Left lobe of liver (tissue), 2 donors: Measurements from ENCODE around the gene FKBP8. TPM values are rescaled to one million over a fixed set of nuclear protein-coding genes. Genes with fewer than 3 reads are reported as not detected.

Source experiments
- ATAC-seq: fragments of 200-7000 bp; cut with Tn5 transposase; one replicate; pipeline ENCODE4 v1.9.1; 2020; ENCODE audit warnings: mild to moderate bottlenecking, moderate library complexity
- DNase-seq: peaks from one replicate; pipeline ENCODE4 v3.0.0-alpha.2; 2020; ENCODE audit warnings: low spot score
- total RNA-seq: library from RNA; stranded (reverse); gene quantifications from one replicate; pipeline ENCODE4 v1.2.1, GENCODE V29; 2021
- donor health status: DM: no; HTN: no; CAD: no; lungs with moderate emphysema.
- donor health status: DM: no; HTN: yes; CAD: no.

The FKBP8 gene
- total RNA-seq, 1 donor from 2014 or later, result 116 TPM

DNA sequence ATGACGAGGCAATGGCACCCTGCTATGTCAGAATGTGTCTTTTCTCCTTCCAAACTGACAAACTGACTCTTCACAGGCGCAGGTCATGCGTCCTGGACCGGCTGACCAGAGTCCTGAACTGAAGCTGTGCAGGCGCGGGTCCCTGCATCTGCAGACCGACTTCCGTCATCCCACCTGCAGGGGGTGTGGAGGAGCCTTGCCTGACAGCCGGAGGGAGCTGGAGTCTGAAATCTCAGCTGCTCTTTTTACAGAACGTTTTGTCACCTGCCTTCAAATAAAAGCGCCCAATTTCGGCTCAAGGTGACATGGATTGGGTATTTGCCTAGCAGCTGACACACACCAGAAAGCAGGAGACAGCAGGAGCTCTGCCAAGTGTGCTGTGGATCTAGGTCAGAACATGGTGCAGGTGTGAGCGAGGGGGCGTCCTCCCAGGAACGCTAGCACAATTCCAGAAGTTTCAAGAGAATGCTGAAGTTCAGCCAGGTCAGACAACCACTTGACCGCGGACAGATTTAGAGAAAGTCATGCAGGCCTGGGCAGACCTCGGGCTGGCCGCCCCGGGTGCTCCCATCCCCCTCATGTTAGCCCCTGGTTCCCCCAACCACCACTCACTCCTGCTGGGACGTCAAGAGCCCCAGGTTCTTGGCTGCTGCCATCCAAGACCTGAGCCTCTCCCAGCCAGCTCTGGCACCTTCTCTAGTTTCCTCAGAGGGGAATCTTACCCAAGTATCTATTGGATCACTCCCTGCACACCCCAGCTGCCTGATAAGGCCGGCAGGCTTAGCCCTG lies 54.3 kb downstream of the FKBP8 start:
- peak; percentile 78 for ATAC-seq
- DNase-seq, result peak; percentile 88

DNA sequence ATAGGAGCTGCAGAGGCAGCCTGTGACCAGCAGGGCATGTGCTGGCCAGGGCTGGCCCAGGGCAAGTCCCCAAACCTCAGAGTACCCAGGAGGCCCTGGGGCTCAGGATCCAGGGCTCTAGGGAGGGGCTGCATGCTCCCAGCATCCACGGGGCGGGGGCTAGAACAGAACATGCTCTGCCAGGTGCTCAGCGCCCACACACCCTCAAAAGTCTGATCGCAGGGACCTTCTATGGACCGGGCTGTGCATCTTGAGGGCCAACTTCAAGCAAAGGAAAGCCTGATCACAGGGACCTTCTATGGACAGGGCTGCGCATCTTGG lies 55.0 kb downstream of the FKBP8 start:
- ATAC-seq, result peak; percentile 50
- no peak for DNase-seq

DNA sequence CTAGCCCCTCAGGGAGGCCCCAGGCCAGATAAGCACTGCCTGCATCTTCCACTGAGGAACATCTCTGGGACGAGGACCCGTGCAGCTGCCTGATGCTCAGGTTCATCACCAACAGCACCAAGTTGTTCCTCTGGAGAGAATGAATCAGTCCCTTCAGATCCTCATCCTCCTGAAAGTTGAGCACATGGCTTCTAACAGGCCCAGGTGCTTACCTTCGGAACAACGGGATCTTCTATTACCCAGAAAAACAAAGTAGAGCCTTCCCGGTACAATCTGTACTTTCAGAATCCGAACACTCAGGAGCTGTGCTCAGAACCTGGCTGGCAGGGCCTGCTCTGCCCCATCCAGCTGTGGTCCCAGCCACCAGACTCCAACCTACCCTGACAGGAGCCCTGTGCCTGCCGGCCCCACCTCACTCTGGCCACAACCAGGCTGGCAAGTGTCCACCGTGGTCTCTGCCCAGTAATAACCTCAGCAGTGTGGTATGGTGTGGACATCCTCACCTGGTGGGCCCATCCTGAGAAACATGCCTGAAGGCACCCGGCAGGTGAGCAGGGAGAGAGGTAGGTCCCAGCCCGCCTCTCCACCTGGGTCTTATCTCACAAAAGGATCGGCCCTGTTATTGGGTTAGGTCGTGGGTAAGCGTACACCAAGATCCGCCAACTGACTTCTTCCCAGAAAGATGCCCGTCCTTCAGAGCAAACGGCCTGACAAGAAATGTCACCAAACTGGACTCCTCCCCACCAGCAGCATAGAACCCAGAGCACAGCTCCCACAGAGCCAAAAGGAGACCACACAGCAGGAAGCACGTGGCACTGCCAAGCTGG lies 55.6 kb downstream of the FKBP8 start:
- ATAC-seq (no peak), DNase-seq (no peak)

DNA sequence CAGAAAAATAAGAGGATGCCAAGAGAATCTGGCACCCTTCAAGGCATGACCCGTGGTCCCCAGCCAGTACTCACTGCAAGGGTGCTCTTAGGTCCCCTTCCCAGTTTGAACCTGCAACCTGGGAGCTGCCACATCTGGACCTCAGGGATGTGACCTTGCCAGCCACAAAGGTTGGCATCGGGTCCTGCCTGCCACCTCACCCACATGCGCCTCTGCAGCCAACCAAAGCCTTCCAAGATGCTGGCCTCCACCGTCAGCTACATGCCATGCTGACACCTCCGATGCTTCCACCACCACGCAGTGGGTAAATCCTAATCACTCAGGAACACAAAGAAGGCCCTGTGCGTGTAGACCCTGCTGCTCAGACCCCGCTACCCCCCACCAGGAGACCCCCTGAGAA lies 56.6 kb downstream of the FKBP8 start:
- ATAC-seq, result no peak
- no peak for DNase-seq

DNA sequence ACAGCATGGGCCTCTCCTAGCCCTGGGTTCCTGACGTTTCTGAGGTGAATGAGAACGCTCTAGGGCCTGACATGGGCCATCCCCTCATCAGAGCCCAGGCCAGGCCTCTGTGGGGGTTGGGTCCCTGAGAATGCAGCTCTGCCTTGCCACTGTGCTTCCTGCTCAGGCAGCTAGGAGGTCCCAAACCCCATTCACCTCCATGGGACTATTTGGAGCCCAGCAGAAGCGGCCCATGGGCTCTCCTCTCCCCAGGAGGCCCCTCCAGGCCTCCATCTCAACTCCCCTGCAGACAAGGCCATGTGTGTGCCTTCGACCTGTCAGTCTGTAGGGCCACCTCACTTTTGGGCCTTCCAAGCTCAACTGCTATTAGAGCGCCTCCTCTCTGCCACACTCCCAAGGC lies 58.4 kb downstream of the FKBP8 start:
- ATAC-seq (no peak), DNase-seq (no peak)

DNA sequence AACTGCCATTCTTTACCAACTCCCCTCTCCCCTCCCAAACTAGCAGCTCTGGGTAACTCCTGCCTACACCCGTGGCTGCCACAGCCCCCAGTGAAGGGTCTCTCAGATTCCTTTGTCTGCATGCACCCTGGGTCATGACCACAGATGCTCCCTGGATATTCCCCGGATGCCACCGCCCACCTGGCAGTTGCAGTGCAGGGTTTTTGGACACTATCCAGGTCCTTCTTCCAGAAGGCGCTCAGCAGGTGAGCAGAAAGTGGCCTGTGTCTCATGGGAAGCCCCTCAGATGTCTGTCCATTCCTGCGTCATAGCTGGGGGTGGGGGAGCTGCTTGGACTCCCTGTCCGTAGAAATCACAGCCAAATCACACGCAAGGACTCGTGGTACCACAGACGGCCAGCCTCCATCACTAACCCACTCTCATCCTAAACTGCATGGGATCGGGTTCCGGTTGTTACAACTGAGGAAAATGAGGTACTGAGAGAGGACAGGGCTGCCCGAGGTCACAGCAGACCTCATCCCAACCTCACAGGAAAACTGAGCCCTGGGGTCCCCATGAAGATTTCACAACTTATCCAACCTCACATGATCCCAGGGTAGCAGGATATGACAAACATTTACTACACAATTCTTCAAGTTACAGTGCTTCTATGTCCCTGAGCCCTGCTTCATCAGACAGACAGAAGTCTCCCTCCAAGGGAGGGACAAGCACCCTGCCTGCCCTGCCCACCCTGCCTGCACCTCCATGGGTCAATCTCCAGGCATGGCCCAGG lies 60.1 kb downstream of the FKBP8 start:
- DNase-seq, result peak; percentile 45
- no peak for ATAC-seq

Other genes starting within 250 kb of the FKBP8 start
- 53.3 TPM for gene LSM4, start 220.5 kb downstream of the FKBP8 start, total RNA-seq
- 62.4 TPM for gene PGPEP1, start 203.0 kb downstream of the FKBP8 start, total RNA-seq
- gene GDF15, start 157.4 kb downstream of the FKBP8 start, total RNA-seq, result 3.2 TPM
- gene LRRC25, start 146.0 kb downstream of the FKBP8 start, total RNA-seq, result 2.2 TPM
- 18.4 TPM for gene SSBP4, start 124.2 kb downstream of the FKBP8 start, total RNA-seq
- gene ISYNA1, start 105.4 kb downstream of the FKBP8 start, total RNA-seq, result 10.2 TPM
- 11.2 TPM for gene ELL, start 21.5 kb downstream of the FKBP8 start, total RNA-seq
- gene KXD1, start 14.3 kb upstream of the FKBP8 start, total RNA-seq, result 30.4 TPM
- 425 TPM for gene UBA52, start 28.3 kb upstream of the FKBP8 start, total RNA-seq
- gene REX1BD, start 45.2 kb upstream of the FKBP8 start, total RNA-seq, result 55.7 TPM
- gene CRLF1, start 63.2 kb upstream of the FKBP8 start, total RNA-seq, result 0.20 TPM
- gene TMEM59L, start 69.3 kb upstream of the FKBP8 start, total RNA-seq, result not detected
- 6.1 TPM for gene KLHL26, start 93.5 kb upstream of the FKBP8 start, total RNA-seq
- gene CRTC1, start 140.1 kb upstream of the FKBP8 start, total RNA-seq, result 6.2 TPM
- gene COMP, start 247.7 kb upstream of the FKBP8 start, total RNA-seq, result not detected